ENCODE measurements around the gene LGALS9. TPM values are rescaled to one million over a fixed set of nuclear protein-coding genes. Genes with fewer than 3 reads are reported as not detected.
"Not testable (repeated sequence)": the region's sequence is repeated elsewhere in the genome, so short reads cannot be mapped to it uniquely, and the experiment has no call there.

The LGALS9 gene
- total RNA-seq, 1 donor from 2014 or later: 0.54 TPM

GRCh38 chr17:27634026-27634335, 3.0 kb downstream of the LGALS9 start:
- Mint-ChIP-seq H3K4me1 (peaks cover 10% of the 10 kb centered on the region), H3K4me3 (no peak overlapping the region), H3K36me3 (no peaks in the 10 kb centered on the region), H3K27ac (no peak overlapping the region), H3K27me3 (ENCODE audit: insufficient read depth, low read depth) (peaks cover 4% of the 10 kb centered on the region), H3K9me3 (no peaks in the 10 kb centered on the region)
- Histone ChIP-seq H3K4me1 (no peaks in the 10 kb centered on the region), H3K36me3 (no peaks in the 10 kb centered on the region), H3K4me2 (no peak overlapping the region), H2AFZ (replicated peaks) (no peak overlapping the region), H3K4me3 (no peak overlapping the region), H3K79me2 (ENCODE audit: low read depth) (no peaks in the 10 kb centered on the region), H3K9ac (no peak overlapping the region), H3F3A (ENCODE audit: low read depth) (no peaks in the 10 kb centered on the region), H3K27me3 (no peaks in the 10 kb centered on the region), H3K27ac (no peak overlapping the region), H4K20me1 (ENCODE audit: low read depth) (no peaks in the 10 kb centered on the region), H3K9me3 (ENCODE audit: low read depth) (no peaks in the 10 kb centered on the region)
- TF ChIP-seq EZH2 (IDR thresholded peaks at IDR 0.05) (no peak), EZH2phosphoT487 (IDR thresholded peaks at IDR 0.05) (no peak)
- TF ChIP-seq, protein P1, sequence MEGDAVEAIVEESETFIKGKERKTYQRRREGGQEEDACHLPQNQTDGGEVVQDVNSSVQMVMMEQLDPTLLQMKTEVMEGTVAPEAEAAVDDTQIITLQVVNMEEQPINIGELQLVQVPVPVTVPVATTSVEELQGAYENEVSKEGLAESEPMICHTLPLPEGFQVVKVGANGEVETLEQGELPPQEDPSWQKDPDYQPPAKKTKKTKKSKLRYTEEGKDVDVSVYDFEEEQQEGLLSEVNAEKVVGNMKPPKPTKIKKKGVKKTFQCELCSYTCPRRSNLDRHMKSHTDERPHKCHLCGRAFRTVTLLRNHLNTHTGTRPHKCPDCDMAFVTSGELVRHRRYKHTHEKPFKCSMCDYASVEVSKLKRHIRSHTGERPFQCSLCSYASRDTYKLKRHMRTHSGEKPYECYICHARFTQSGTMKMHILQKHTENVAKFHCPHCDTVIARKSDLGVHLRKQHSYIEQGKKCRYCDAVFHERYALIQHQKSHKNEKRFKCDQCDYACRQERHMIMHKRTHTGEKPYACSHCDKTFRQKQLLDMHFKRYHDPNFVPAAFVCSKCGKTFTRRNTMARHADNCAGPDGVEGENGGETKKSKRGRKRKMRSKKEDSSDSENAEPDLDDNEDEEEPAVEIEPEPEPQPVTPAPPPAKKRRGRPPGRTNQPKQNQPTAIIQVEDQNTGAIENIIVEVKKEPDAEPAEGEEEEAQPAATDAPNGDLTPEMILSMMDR (IDR thresholded peaks at IDR 0.05): no peak
- no peak for DNase-seq (ENCODE audit: low spot score)

GRCh38 chr17:27634776-27635175, 3.8 kb downstream of the LGALS9 start:
- no peak overlapping the region for H3K4me3 ChIP-seq
- Mint-ChIP-seq H3K27me3 (ENCODE audit: insufficient read depth, low read depth) (peaks cover 4% of the 10 kb centered on the region), H3K4me3 (no peak overlapping the region), H3K9me3 (no peaks in the 10 kb centered on the region), H3K27ac (no peak overlapping the region), H3K4me1 (peaks cover 10% of the 10 kb centered on the region), H3K36me3 (no peaks in the 10 kb centered on the region)
- no peak for DNase-seq (ENCODE audit: low spot score)
- no peaks in the 10 kb centered on the region for H3F3A ChIP-seq (ENCODE audit: low read depth)
- H3K36me3 ChIP-seq: no peaks in the 10 kb centered on the region
- no peaks in the 10 kb centered on the region for H3K4me1 ChIP-seq
- TF ChIP-seq EZH2phosphoT487 (IDR thresholded peaks at IDR 0.05) (no peak), EZH2 (IDR thresholded peaks at IDR 0.05) (no peak)
- TF ChIP-seq, protein P1 (IDR thresholded peaks at IDR 0.05): no peak
- H3K4me2 ChIP-seq: no peak overlapping the region
- no peak overlapping the region for H3K9ac ChIP-seq
- H2AFZ ChIP-seq (replicated peaks): no peak overlapping the region
- no peak overlapping the region for H3K27ac ChIP-seq
- H3K9me3 ChIP-seq (ENCODE audit: low read depth): no peaks in the 10 kb centered on the region
- no peaks in the 10 kb centered on the region for H4K20me1 ChIP-seq (ENCODE audit: low read depth)
- H3K27me3 ChIP-seq: no peaks in the 10 kb centered on the region
- H3K79me2 ChIP-seq (ENCODE audit: low read depth): no peaks in the 10 kb centered on the region

- no peaks in the 10 kb centered on the region for H3K27me3 ChIP-seq
- peaks cover 10% of the 10 kb centered on the region for H3K4me1 Mint-ChIP-seq
- no peak for DNase-seq (ENCODE audit: low spot score)
- H3K36me3 ChIP-seq: no peaks in the 10 kb centered on the region
- no peak overlapping the region for H3K9ac ChIP-seq
- no peaks in the 10 kb centered on the region for H3K9me3 ChIP-seq (ENCODE audit: low read depth)
- no peaks in the 10 kb centered on the region for H3K9me3 Mint-ChIP-seq
- no peak overlapping the region for H2AFZ ChIP-seq (replicated peaks)
- no peaks in the 10 kb centered on the region for H3F3A ChIP-seq (ENCODE audit: low read depth)
- peaks cover 4% of the 10 kb centered on the region for H3K27me3 Mint-ChIP-seq (ENCODE audit: insufficient read depth, low read depth)
- TF ChIP-seq, protein P1 (IDR thresholded peaks at IDR 0.05): no peak
- no peak for TF ChIP-seq EZH2phosphoT487 (IDR thresholded peaks at IDR 0.05)
- TF ChIP-seq EZH2 (IDR thresholded peaks at IDR 0.05): no peak
- H3K79me2 ChIP-seq (ENCODE audit: low read depth): no peaks in the 10 kb centered on the region
- no peaks in the 10 kb centered on the region for H3K4me1 ChIP-seq
- no peak overlapping the region for H3K27ac Mint-ChIP-seq
- H3K4me2 ChIP-seq: no peak overlapping the region
- H3K4me3 Mint-ChIP-seq: no peak overlapping the region
- H3K36me3 Mint-ChIP-seq: no peaks in the 10 kb centered on the region
- no peaks in the 10 kb centered on the region for H4K20me1 ChIP-seq (ENCODE audit: low read depth)
- no peak overlapping the region for H3K27ac ChIP-seq
- no peak overlapping the region for H3K4me3 ChIP-seq
Measured at GRCh38 chr17:27635275-27635823, 4.4 kb downstream of the LGALS9 start.

DNA sequence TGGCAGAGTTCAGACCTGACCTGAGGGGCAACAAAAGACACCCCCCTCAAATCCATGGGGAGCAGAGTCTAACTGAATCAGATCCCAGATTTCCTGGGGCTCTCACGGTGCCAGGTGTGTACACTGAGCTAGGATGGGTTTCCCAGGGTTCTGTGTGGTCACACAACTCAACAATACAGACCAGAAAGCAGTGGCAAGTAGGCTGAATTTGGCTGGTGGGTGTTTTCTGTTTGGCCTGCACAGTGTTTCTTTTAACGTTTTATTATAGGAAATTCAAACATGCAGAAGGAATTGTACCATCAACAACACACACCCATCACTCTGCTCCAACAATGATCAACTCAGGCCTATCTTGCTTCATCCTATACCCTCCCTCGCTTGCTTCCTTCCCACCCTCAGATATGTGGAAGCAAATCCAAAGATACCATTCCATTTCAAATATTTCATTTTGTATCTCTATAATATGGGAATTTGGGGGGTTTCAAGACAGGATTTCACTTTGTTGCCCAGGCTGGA, 5.1 kb downstream of the LGALS9 start:
- H3K4me2 ChIP-seq; H3K36me3 ChIP-seq; H3K36me3 Mint-ChIP-seq; H3F3A ChIP-seq (ENCODE audit: low read depth); H3K4me1 ChIP-seq; H3K27ac ChIP-seq; H3K4me1 Mint-ChIP-seq; H3K9me3 Mint-ChIP-seq; H4K20me1 ChIP-seq (ENCODE audit: low read depth); DNase-seq (ENCODE audit: low spot score); H3K27ac Mint-ChIP-seq; H3K79me2 ChIP-seq (ENCODE audit: low read depth); H2AFZ ChIP-seq (replicated peaks); H3K27me3 Mint-ChIP-seq (ENCODE audit: insufficient read depth, low read depth); H3K4me3 Mint-ChIP-seq; H3K4me3 ChIP-seq; H3K9ac ChIP-seq; H3K27me3 ChIP-seq; H3K9me3 ChIP-seq (ENCODE audit: low read depth): not testable (repeated sequence)

DNA sequence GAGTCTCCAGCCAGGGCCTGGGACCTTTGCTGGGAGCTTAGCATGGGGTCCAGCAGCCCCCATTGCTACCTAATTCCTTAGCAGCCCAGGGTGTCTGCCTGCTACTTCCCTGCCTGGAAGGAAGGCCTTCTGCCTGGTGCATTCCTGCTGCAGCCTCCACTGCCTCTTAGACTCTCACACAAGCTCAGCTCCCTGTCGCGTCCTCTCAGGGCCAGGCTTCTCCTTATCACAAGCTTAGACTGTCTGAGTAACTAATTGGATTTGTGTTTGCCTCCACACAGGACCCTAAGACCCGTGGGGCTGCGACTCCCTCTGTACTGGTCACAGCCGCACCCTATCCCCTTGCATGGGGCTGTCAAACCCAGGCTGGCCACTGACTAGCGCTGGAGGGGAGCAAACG, 6.8 kb downstream of the LGALS9 start:
- H3K9ac ChIP-seq; H3K36me3 ChIP-seq; H3K4me3 ChIP-seq; H3K27me3 Mint-ChIP-seq (ENCODE audit: insufficient read depth, low read depth); H2AFZ ChIP-seq (replicated peaks); H3K4me2 ChIP-seq; H3K4me3 Mint-ChIP-seq; H3K79me2 ChIP-seq (ENCODE audit: low read depth); H3K36me3 Mint-ChIP-seq; H3K9me3 Mint-ChIP-seq; H4K20me1 ChIP-seq (ENCODE audit: low read depth); H3K27me3 ChIP-seq; H3K9me3 ChIP-seq (ENCODE audit: low read depth); H3K4me1 ChIP-seq; H3K4me1 Mint-ChIP-seq; H3K27ac Mint-ChIP-seq; H3K27ac ChIP-seq; H3F3A ChIP-seq (ENCODE audit: low read depth); DNase-seq (ENCODE audit: low spot score): not testable (repeated sequence)

GRCh38 chr17:27638415-27638914, 7.5 kb downstream of the LGALS9 start:
- not testable (repeated sequence) for H3K9me3 Mint-ChIP-seq; H3K27ac ChIP-seq; H3K4me1 ChIP-seq; H3K27ac Mint-ChIP-seq; H3K36me3 Mint-ChIP-seq; H3K9ac ChIP-seq; H3K27me3 Mint-ChIP-seq (ENCODE audit: insufficient read depth, low read depth); H4K20me1 ChIP-seq (ENCODE audit: low read depth); H3K27me3 ChIP-seq; DNase-seq (ENCODE audit: low spot score); H2AFZ ChIP-seq (replicated peaks); H3K79me2 ChIP-seq (ENCODE audit: low read depth); H3K4me1 Mint-ChIP-seq; H3K36me3 ChIP-seq; H3F3A ChIP-seq (ENCODE audit: low read depth); H3K4me2 ChIP-seq; H3K9me3 ChIP-seq (ENCODE audit: low read depth); H3K4me3 Mint-ChIP-seq; H3K4me3 ChIP-seq

Measured in neural progenitor cell (in vitro differentiated cells).